MM.1S (cell line): ENCODE measurements around the gene SULT1C4.

ENCODE experiments used
- DNase-seq: peaks from one replicate; pipeline ENCODE4 v3.0.0-alpha.2; 2015
- H2AFZ ChIP-seq: fragments of 300-600 bp; sonication (generic); 2 replicates; pipeline ENCODE4 v1.6.0; 2016; ENCODE audit warnings: antibody characterized with exemption, low read length
- H3F3A ChIP-seq: fragments of 300-600 bp; sonication (generic); 2 replicates; pipeline ENCODE4 v1.6.1; 2016; ENCODE audit warnings: mild to moderate bottlenecking, antibody characterized with exemption, low read length, moderate library complexity, mixed read lengths; ENCODE audit not compliant: insufficient read depth
- H3K27ac ChIP-seq: fragments of 300-600 bp; sonication (generic); 2 replicates; pipeline ENCODE4 v1.5.1; 2016; ENCODE audit warnings: mild to moderate bottlenecking, low read length
- H3K27me3 ChIP-seq: fragments of 300-600 bp; sonication (generic); replicated peaks from 2 replicates; pipeline ENCODE4 v1.6.0; 2016; ENCODE audit warnings: low read length; ENCODE audit not compliant: insufficient read depth
- H3K36me3 ChIP-seq: fragments of 300-600 bp; sonication (generic); replicated peaks from 2 replicates; pipeline ENCODE4 v1.6.1; 2016; ENCODE audit warnings: mild to moderate bottlenecking, low read length, mixed read lengths; ENCODE audit not compliant: insufficient read depth
- H3K4me1 ChIP-seq: fragments of 300-600 bp; sonication (generic); 2 replicates; pipeline ENCODE4 v1.6.1; 2016; ENCODE audit warnings: low read length, mixed read lengths
- H3K4me2 ChIP-seq: fragments of 300-600 bp; sonication (generic); 2 replicates; pipeline ENCODE4 v1.6.0; 2016; ENCODE audit warnings: low read depth, low read length
- H3K4me3 ChIP-seq: fragments of 300-600 bp; sonication (generic); 2 replicates; pipeline ENCODE4 v1.5.1; 2016; ENCODE audit warnings: low read length, mixed read lengths
- H3K79me2 ChIP-seq: fragments of 300-600 bp; sonication (generic); 2 replicates; pipeline ENCODE4 v1.6.1; 2016; ENCODE audit warnings: mixed run types, low read length, mixed read lengths
- H3K9ac ChIP-seq: fragments of 300-600 bp; sonication (generic); 2 replicates; pipeline ENCODE4 v1.6.1; 2016; ENCODE audit warnings: low read length, mixed read lengths
- H3K9me2 ChIP-seq: fragments of 300-600 bp; sonication (generic); replicated peaks from 2 replicates; pipeline ENCODE4 v1.6.1; 2016; ENCODE audit warnings: mild to moderate bottlenecking, low read length, mixed read lengths; ENCODE audit not compliant: insufficient read depth
- H3K9me3 ChIP-seq: fragments of 300-600 bp; sonication (generic); replicated peaks from 2 replicates; pipeline ENCODE4 v1.6.1; 2016; ENCODE audit warnings: mild to moderate bottlenecking, low read length, mixed read lengths; ENCODE audit not compliant: insufficient read depth
- H4K20me1 ChIP-seq: fragments of 300-600 bp; sonication (generic); 2 replicates; pipeline ENCODE4 v1.6.1; 2016; ENCODE audit warnings: mild to moderate bottlenecking, low read length, moderate library complexity, mixed read lengths; ENCODE audit not compliant: insufficient read depth
- CTCF ChIP-seq: fragments of 300-600 bp; sonication (generic); IDR thresholded peaks from 2 replicates; pipeline ENCODE4 v1.5.1; 2016; ENCODE audit warnings: antibody characterized with exemption, low read length, mixed read lengths
- EZH2 ChIP-seq: fragments of 300-600 bp; sonication (generic); optimal IDR thresholded peaks from 2 replicates; pipeline ENCODE3; 2017; ENCODE audit warnings: low read depth, mild to moderate bottlenecking, antibody characterized with exemption, low read length, mixed read lengths
- EZH2phosphoT487 ChIP-seq: fragments of 300-600 bp; sonication (generic); IDR thresholded peaks from 2 replicates; pipeline ENCODE4 v1.6.1; 2018; ENCODE audit warnings: antibody characterized with exemption, low read length

The SULT1C4 gene

GRCh38 chr2:108377401-108377800 lies 353 bp upstream of the SULT1C4 start:
- Histone ChIP-seq H3K27ac (no peak overlapping the region), H3K4me2 (no peak overlapping the region), H3F3A (no peaks in the 10 kb centered on the region), H3K9me3 (no peaks in the 10 kb centered on the region), H2AFZ (no peak overlapping the region), H3K27me3 (no peaks in the 10 kb centered on the region), H3K36me3 (no peaks in the 10 kb centered on the region), H3K79me2 (no peaks in the 10 kb centered on the region), H3K4me3 (no peak overlapping the region), H4K20me1 (no peaks in the 10 kb centered on the region), H3K4me1 (no peaks in the 10 kb centered on the region), H3K9ac (no peak overlapping the region), H3K9me2 (no peaks in the 10 kb centered on the region)
- no peak for TF ChIP-seq CTCF
- no peak for TF ChIP-seq EZH2
- TF ChIP-seq EZH2phosphoT487: no peak
- no peak for DNase-seq

GRCh38 chr2:108378851-108379250 lies 1.1 kb downstream of the SULT1C4 start:
- DNase-seq: no peak
- Histone ChIP-seq H2AFZ (no peak overlapping the region), H3K9ac (no peak overlapping the region), H3K27ac (no peak overlapping the region), H3F3A (no peaks in the 10 kb centered on the region), H3K4me3 (no peak overlapping the region), H3K9me3 (no peaks in the 10 kb centered on the region), H3K27me3 (no peaks in the 10 kb centered on the region), H3K36me3 (no peaks in the 10 kb centered on the region), H3K79me2 (no peaks in the 10 kb centered on the region), H3K4me1 (no peaks in the 10 kb centered on the region), H4K20me1 (no peaks in the 10 kb centered on the region), H3K9me2 (no peaks in the 10 kb centered on the region), H3K4me2 (no peak overlapping the region)
- TF ChIP-seq CTCF: no peak
- no peak for TF ChIP-seq EZH2phosphoT487
- TF ChIP-seq EZH2: no peak

- Histone ChIP-seq H3K36me3 (no peaks in the 10 kb centered on the region), H3K4me2 (no peak overlapping the region), H3K27ac (no peak overlapping the region), H3K9me3 (no peaks in the 10 kb centered on the region), H3F3A (no peaks in the 10 kb centered on the region), H2AFZ (no peak overlapping the region), H3K9ac (no peak overlapping the region), H3K79me2 (no peaks in the 10 kb centered on the region), H4K20me1 (no peaks in the 10 kb centered on the region), H3K9me2 (no peaks in the 10 kb centered on the region), H3K4me1 (no peaks in the 10 kb centered on the region), H3K27me3 (no peaks in the 10 kb centered on the region), H3K4me3 (no peak overlapping the region)
- no peak for DNase-seq
- TF ChIP-seq CTCF: no peak
- no peak for TF ChIP-seq EZH2
- TF ChIP-seq EZH2phosphoT487: no peak
Observed at GRCh38 chr2:108382196-108382595, 4.4 kb downstream of the SULT1C4 start.
